AG04449 (cell line): ENCODE data around the gene PEX14.

ENCODE experiments used
- CTCF ChIA-PET: fragments of 350-600 bp; formaldehyde crosslinking; extraction: SDS; loops from one replicate; lab custom pipeline; 2021; ENCODE audit warnings: antibody characterized with exemption; lab: Yijun Ruan, JAX
- POLR2A ChIA-PET: fragments of 400-600, 350-600 bp; formaldehyde crosslinking; extraction: SDS; loops from one replicate; lab custom pipeline; 2020; ENCODE audit warnings: antibody characterized with exemption, inconsistent platforms; lab: Yijun Ruan, JAX
- DNase-seq: peaks from one replicate; pipeline ENCODE4 v3.0.0-alpha.2; 2010; ENCODE audit warnings: low read depth, low spot score
- H3K4me3 ChIP-seq: 2 replicates; pipeline ENCODE4 v1.5.1; 2011; ENCODE audit warnings: low read depth, mild to moderate bottlenecking, control low read depth, low read length
- CTCF ChIP-seq: IDR thresholded peaks from one replicate; pipeline ENCODE4 v1.5.1; 2011; ENCODE audit warnings: mild to moderate bottlenecking, moderate library complexity, low read length, control low read depth, inconsistent platforms; ENCODE audit not compliant: insufficient read depth; ENCODE audit errors: missing control alignments

Gene PEX14

GRCh38 chr1:10665930-10666850 is 191.4 kb downstream of the PEX14 start:
- DNase-seq = no peak
- CTCF ChIA-PET = interaction anchor here (0.6 kb wide), 1 partner anchor 102 kb away, joined by 3 read pairs; no protein-coding TSS in a partner anchor
- POLR2A ChIA-PET = no interaction called here
- no peak for TF ChIP-seq CTCF
- H3K4me3 ChIP-seq = no peak overlapping the region

GRCh38 chr1:10667861-10668761 is 193.4 kb downstream of the PEX14 start:
- DNase-seq = no peak
- CTCF ChIA-PET = no interaction called here
- no peak for TF ChIP-seq CTCF
- no peak overlapping the region for H3K4me3 ChIP-seq
- POLR2A ChIA-PET = interaction anchor here (0.6 kb wide), 1 partner anchor 216 kb away, joined by 5 read pairs; no protein-coding TSS in a partner anchor

- no peak overlapping the region for H3K4me3 ChIP-seq
- ChIA-PET CTCF (no interaction called here), POLR2A (no interaction called here)
- DNase-seq = no peak
- TF ChIP-seq CTCF = no peak
These were observed 194.8 kb downstream of the PEX14 start for GRCh38 chr1:10669570-10669969.

- ChIA-PET POLR2A (no interaction called here), CTCF (no interaction called here)
- TF ChIP-seq CTCF = no peak
- DNase-seq = no peak
- no peak overlapping the region for H3K4me3 ChIP-seq
These were observed 195.4 kb downstream of the PEX14 start for GRCh38 chr1:10670190-10670589.

GRCh38 chr1:10671090-10671489 is 196.3 kb downstream of the PEX14 start:
- H3K4me3 ChIP-seq = no peak overlapping the region
- no peak for TF ChIP-seq CTCF
- ChIA-PET POLR2A (no interaction called here), CTCF (no interaction called here)
- no peak for DNase-seq
